Measurements from ENCODE around the gene AFF1. TPM values are rescaled to one million over a fixed set of nuclear protein-coding genes. Genes with fewer than 3 reads are reported as not detected.
A peak's percentile ranks its signal among the peaks of the same experiment; 100 is the strongest.
"Not testable (repeated sequence)": the region's sequence is repeated elsewhere in the genome, so short reads cannot be mapped to it uniquely, and the experiment has no call there.

Gene AFF1
- total RNA-seq, 2 experiments from 2014 or later = 42.3 to 67.5 TPM

GRCh38 chr4:87129681-87130080, 194.9 kb downstream of the AFF1 start:
- H3K9me3 Mint-ChIP-seq (ENCODE audit: low read depth) = no peaks in the 10 kb centered on the region
- ATAC-seq (no peak), DNase-seq (no peak)
- H3K36me3 Mint-ChIP-seq = peaks cover 68% of the 10 kb centered on the region
- H3K27ac Mint-ChIP-seq = no peak overlapping the region
- CTCF ChIA-PET = no interaction called here
- H3K27me3 Mint-ChIP-seq = no peaks in the 10 kb centered on the region
- peaks cover 10% of the 10 kb centered on the region for H3K4me1 Mint-ChIP-seq
- H3K4me3 Mint-ChIP-seq = no peak overlapping the region

GRCh38 chr4:87130985-87131703, 196.3 kb downstream of the AFF1 start:
- no peak for ATAC-seq
- CTCF ChIA-PET = no interaction called here
- no peaks in the 10 kb centered on the region for H3K9me3 Mint-ChIP-seq (ENCODE audit: low read depth)
- H3K27ac Mint-ChIP-seq = no peak overlapping the region
- H3K4me3 Mint-ChIP-seq = no peak overlapping the region
- DNase-seq = no peak
- H3K27me3 Mint-ChIP-seq = no peaks in the 10 kb centered on the region
- H3K36me3 Mint-ChIP-seq = peaks cover 65% of the 10 kb centered on the region
- peaks cover 13% of the 10 kb centered on the region for H3K4me1 Mint-ChIP-seq

- no peak for DNase-seq
- Mint-ChIP-seq H3K4me3 (no peak overlapping the region), H3K27me3 (no peaks in the 10 kb centered on the region), H3K27ac (no peak overlapping the region), H3K9me3 (ENCODE audit: low read depth) (no peaks in the 10 kb centered on the region), H3K4me1 (peaks cover 13% of the 10 kb centered on the region), H3K36me3 (peaks cover 62% of the 10 kb centered on the region)
- no peak for ATAC-seq
- CTCF ChIA-PET = no interaction called here
Measured at GRCh38 chr4:87132035-87132434, 197.2 kb downstream of the AFF1 start.

GRCh38 chr4:87133183-87133582, 198.4 kb downstream of the AFF1 start:
- H3K9me3 Mint-ChIP-seq (ENCODE audit: low read depth) = no peaks in the 10 kb centered on the region
- DNase-seq = no peak
- ATAC-seq = no peak
- H3K27me3 Mint-ChIP-seq = no peaks in the 10 kb centered on the region
- H3K27ac Mint-ChIP-seq = no peak overlapping the region
- CTCF ChIA-PET = interaction anchor here (0.6 kb wide), 1 partner anchor 11 kb away, joined by 3 read pairs; no protein-coding TSS in a partner anchor
- no peak overlapping the region for H3K4me3 Mint-ChIP-seq
- H3K36me3 Mint-ChIP-seq = peaks cover 58% of the 10 kb centered on the region
- H3K4me1 Mint-ChIP-seq = peaks cover 13% of the 10 kb centered on the region

GRCh38 chr4:87134122-87134521, 199.3 kb downstream of the AFF1 start:
- no peak overlapping the region for H3K4me3 Mint-ChIP-seq
- no peaks in the 10 kb centered on the region for H3K27me3 Mint-ChIP-seq
- H3K36me3 Mint-ChIP-seq = peaks cover 52% of the 10 kb centered on the region
- CTCF ChIA-PET = interaction anchor here (1.1 kb wide), 1 partner anchor 16 kb away, joined by 5 read pairs; no protein-coding TSS in a partner anchor
- ATAC-seq (no peak), DNase-seq (no peak)
- H3K4me1 Mint-ChIP-seq = peaks cover 13% of the 10 kb centered on the region
- no peaks in the 10 kb centered on the region for H3K9me3 Mint-ChIP-seq (ENCODE audit: low read depth)
- H3K27ac Mint-ChIP-seq = no peak overlapping the region

- ATAC-seq (no peak), DNase-seq (no peak)
- no peak overlapping the region for H3K4me3 Mint-ChIP-seq
- no peaks in the 10 kb centered on the region for H3K27me3 Mint-ChIP-seq
- CTCF ChIA-PET = no interaction called here
- H3K27ac Mint-ChIP-seq = no peak overlapping the region
- peaks cover 36% of the 10 kb centered on the region for H3K36me3 Mint-ChIP-seq
- no peaks in the 10 kb centered on the region for H3K9me3 Mint-ChIP-seq (ENCODE audit: low read depth)
- H3K4me1 Mint-ChIP-seq = peaks cover 3% of the 10 kb centered on the region
Measured at GRCh38 chr4:87141428-87141827, 206.6 kb downstream of the AFF1 start.

GRCh38 chr4:87144356-87144755, 209.5 kb downstream of the AFF1 start:
- ATAC-seq = no peak

GRCh38 chr4:87145934-87146333, 211.1 kb downstream of the AFF1 start:
- not testable (repeated sequence) for H3K27ac Mint-ChIP-seq; H3K27me3 Mint-ChIP-seq; ATAC-seq; H3K4me3 Mint-ChIP-seq; DNase-seq; H3K9me3 Mint-ChIP-seq (ENCODE audit: low read depth); H3K4me1 Mint-ChIP-seq
- peaks cover 28% of the 10 kb centered on the region for H3K36me3 Mint-ChIP-seq
- CTCF ChIA-PET = interaction anchor here (1.3 kb wide), 1 partner anchor 95 kb away, joined by 3 read pairs; no protein-coding TSS in a partner anchor

More at GRCh38 chr4:87144356-87144755, 209.5 kb downstream of the AFF1 start:
- no peaks in the 10 kb centered on the region for H3K27me3 Mint-ChIP-seq
- H3K9me3 Mint-ChIP-seq (ENCODE audit: low read depth) = no peaks in the 10 kb centered on the region
- H3K36me3 Mint-ChIP-seq = peaks cover 29% of the 10 kb centered on the region
- H3K4me3 Mint-ChIP-seq = no peak overlapping the region
- peaks cover 3% of the 10 kb centered on the region for H3K4me1 Mint-ChIP-seq
- H3K27ac Mint-ChIP-seq = no peak overlapping the region
- DNase-seq = no peak
- CTCF ChIA-PET = no interaction called here

- no peak overlapping the region for H3K27ac Mint-ChIP-seq
- ATAC-seq = no peak
- H3K27me3 Mint-ChIP-seq = no peaks in the 10 kb centered on the region
- no peaks in the 10 kb centered on the region for H3K9me3 Mint-ChIP-seq (ENCODE audit: low read depth)
- H3K36me3 Mint-ChIP-seq = peaks cover 22% of the 10 kb centered on the region
- CTCF ChIA-PET = interaction anchor here (1.3 kb wide), 1 partner anchor 94 kb away, joined by 3 read pairs; no protein-coding TSS in a partner anchor
- DNase-seq = no peak
- no peak overlapping the region for H3K4me3 Mint-ChIP-seq
- peaks cover 3% of the 10 kb centered on the region for H3K4me1 Mint-ChIP-seq
Measured at GRCh38 chr4:87147116-87147515, 212.3 kb downstream of the AFF1 start.

- Mint-ChIP-seq H3K9me3 (ENCODE audit: low read depth) (no peaks in the 10 kb centered on the region), H3K36me3 (peaks cover 5% of the 10 kb centered on the region), H3K4me1 (no peaks in the 10 kb centered on the region), H3K4me3 (no peak overlapping the region), H3K27me3 (no peaks in the 10 kb centered on the region), H3K27ac (no peak overlapping the region)
- ATAC-seq (peak; percentile 61), DNase-seq (peak; percentile 53)
- CTCF ChIA-PET = interaction anchor here (0.6 to 5.8 kb wide), 27 partner anchors 8 to 316 kb away, joined by 3 to 51 read pairs (median 4); partner anchors contain the start of gene KLHL8
Measured at GRCh38 chr4:87150498-87151261, 215.9 kb downstream of the AFF1 start.

- CTCF ChIA-PET = interaction anchor here (0.6 to 5.8 kb wide), 12 partner anchors 11 to 315 kb away, joined by 3 to 51 read pairs (median 7); no protein-coding TSS in a partner anchor
- H3K27ac Mint-ChIP-seq = no peak overlapping the region
- no peaks in the 10 kb centered on the region for H3K9me3 Mint-ChIP-seq (ENCODE audit: low read depth)
- no peak for ATAC-seq
- H3K4me3 Mint-ChIP-seq = no peak overlapping the region
- DNase-seq = no peak
- H3K4me1 Mint-ChIP-seq = no peaks in the 10 kb centered on the region
- no peaks in the 10 kb centered on the region for H3K27me3 Mint-ChIP-seq
- H3K36me3 Mint-ChIP-seq = no peaks in the 10 kb centered on the region
Measured at GRCh38 chr4:87151730-87152129, 216.9 kb downstream of the AFF1 start.

- Mint-ChIP-seq H3K4me1 (no peaks in the 10 kb centered on the region), H3K9me3 (ENCODE audit: low read depth) (no peaks in the 10 kb centered on the region), H3K36me3 (no peaks in the 10 kb centered on the region), H3K27me3 (no peaks in the 10 kb centered on the region), H3K27ac (no peak overlapping the region), H3K4me3 (no peak overlapping the region)
- ATAC-seq (no peak), DNase-seq (no peak)
- CTCF ChIA-PET = interaction anchor here (2.1 to 5.8 kb wide), 3 partner anchors 10 to 224 kb away, joined by 5 to 51 read pairs (median 15); no protein-coding TSS in a partner anchor
Measured at GRCh38 chr4:87152310-87153041, 217.7 kb downstream of the AFF1 start.

All from activated CD8-positive, alpha-beta memory T cell treated with anti-CD3 and anti-CD28 coated beads, Interleukin-2, amount 10 ng/mL, durations not matched to agents 7 days and 5 days (primary cell).